AG10803 (cell line): ENCODE measurements around the gene PIP4K2A.

Experiments
- DNase-seq: peaks from one replicate; pipeline ENCODE4 v3.0.0; 2010; ENCODE audit warnings: low read depth
- H3K4me3 ChIP-seq: 2 replicates; pipeline ENCODE4 v1.5.1; 2011; ENCODE audit warnings: mild to moderate bottlenecking, low read length, control low read depth
- TF ChIP-seq, protein P1 (sequence below): conservative IDR thresholded peaks from 2 replicates; pipeline ENCODE4 v1.5.1; 2011; ENCODE audit warnings: mild to moderate bottlenecking, low read length, control low read depth, inconsistent platforms

Gene PIP4K2A

DNA sequence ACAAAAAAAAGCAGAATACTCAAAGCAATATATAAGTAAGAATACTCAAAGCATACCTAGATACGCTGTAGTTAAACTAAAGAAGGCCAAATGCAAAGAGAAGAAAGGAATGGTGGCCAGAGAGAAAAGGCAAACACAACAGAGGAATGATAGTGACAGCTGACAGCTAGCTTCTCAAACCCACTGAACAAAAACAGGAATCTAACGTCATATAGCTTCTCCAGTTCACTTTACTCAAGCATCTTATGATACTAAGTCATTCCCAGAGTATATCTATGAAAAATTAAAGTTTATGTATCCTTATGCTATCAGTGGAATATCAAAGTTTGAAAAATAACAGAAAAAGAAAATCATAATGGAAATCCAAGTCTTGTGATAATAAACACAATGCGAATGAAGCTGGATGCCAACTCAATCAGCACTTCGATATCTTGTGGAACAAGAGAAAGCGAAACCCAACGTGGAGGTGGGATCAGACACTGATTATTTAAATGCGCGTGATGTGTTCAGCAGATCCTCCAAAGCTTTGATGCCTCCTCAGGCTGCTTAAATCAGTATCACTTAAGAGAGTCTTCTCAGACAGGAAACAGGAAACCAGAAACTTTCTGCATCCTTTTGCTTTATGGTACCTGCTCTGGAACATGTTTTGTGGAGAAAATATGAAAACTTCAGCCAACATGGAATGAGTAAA lies 102.8 kb downstream of the PIP4K2A start:
- TF ChIP-seq, protein P1, sequence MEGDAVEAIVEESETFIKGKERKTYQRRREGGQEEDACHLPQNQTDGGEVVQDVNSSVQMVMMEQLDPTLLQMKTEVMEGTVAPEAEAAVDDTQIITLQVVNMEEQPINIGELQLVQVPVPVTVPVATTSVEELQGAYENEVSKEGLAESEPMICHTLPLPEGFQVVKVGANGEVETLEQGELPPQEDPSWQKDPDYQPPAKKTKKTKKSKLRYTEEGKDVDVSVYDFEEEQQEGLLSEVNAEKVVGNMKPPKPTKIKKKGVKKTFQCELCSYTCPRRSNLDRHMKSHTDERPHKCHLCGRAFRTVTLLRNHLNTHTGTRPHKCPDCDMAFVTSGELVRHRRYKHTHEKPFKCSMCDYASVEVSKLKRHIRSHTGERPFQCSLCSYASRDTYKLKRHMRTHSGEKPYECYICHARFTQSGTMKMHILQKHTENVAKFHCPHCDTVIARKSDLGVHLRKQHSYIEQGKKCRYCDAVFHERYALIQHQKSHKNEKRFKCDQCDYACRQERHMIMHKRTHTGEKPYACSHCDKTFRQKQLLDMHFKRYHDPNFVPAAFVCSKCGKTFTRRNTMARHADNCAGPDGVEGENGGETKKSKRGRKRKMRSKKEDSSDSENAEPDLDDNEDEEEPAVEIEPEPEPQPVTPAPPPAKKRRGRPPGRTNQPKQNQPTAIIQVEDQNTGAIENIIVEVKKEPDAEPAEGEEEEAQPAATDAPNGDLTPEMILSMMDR = no peak

DNA sequence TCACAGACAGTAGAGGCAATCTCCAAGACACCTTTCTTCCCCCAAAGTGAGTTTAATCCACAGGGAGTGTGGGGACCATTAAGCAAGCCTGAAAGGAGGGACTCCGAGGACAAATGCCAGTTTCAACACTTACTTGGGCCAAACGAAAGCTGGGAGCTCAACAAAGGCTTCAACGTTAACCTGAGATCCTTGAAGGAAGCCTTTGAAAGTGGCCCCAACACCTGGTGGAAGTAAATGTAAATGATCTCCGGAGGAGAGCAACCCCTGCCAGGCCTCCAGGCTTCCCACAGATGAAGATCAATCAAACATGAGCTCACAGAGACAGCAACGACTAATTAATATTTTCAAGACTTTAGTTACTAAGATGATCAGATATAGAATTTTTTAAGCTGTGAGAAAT lies 103.8 kb downstream of the PIP4K2A start:
- no peak for DNase-seq
- H3K4me3 ChIP-seq = no peak overlapping the region
- TF ChIP-seq, protein P1 = no peak

More for the DNA sequence above, 102.8 kb downstream of the PIP4K2A start:
- H3K4me3 ChIP-seq = no peak overlapping the region
- no peak for DNase-seq

DNA sequence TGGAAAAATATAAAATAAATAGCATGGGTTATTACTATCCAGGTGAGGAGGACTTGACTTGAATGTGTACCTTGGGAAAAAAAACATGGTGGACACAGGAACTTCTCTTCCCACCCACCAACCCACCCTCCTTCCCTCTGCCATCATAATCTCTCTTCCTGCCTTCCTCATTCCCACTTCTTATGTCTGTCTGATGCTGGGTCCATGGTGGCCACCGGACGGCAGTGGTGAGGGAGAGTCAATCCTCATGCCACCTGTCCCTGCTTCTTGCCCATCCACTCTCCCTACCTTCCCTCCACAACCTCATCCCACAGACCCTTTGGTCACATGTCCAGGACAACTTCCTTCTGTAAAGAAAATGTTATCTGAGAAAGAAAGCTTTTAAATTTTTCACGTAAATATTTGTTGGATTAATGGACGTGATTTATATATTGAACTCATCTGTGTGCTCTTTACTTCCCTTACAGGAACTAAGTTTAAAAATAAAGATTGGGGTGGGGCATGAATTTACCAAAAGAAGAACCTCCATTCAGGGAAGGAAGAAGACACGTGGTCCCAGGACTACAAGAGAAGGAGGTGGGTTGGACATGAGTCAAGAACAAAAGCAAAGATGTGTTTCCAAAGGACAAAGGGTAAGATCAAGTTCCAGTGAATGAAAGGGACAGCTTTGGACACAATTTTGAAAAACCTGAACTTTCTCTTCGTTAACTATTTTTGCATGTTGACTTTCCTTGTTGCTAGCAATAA lies 104.5 kb downstream of the PIP4K2A start:
- TF ChIP-seq, protein P1 = no peak
- H3K4me3 ChIP-seq = no peak overlapping the region
- no peak for DNase-seq

DNA sequence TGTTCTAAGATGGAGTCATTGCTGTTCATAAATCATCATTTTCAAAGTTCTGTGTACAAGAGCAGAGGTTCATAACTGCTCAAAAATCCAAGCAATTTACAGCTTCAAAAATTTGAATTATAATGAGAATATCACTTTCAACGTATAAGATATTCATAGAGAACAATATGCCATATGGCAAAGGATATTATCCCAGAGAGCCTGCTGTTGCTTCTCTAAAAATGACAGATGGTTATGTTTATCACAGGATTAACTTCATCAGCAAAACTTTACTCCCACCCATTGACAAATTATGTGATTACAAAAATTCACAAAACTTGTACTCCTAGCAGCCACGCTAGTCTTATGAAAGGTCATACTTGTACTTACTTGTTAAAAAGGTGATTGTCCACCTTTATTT lies 105.1 kb downstream of the PIP4K2A start:
- TF ChIP-seq, protein P1 = no peak
- no peak overlapping the region for H3K4me3 ChIP-seq
- DNase-seq = no peak

DNA sequence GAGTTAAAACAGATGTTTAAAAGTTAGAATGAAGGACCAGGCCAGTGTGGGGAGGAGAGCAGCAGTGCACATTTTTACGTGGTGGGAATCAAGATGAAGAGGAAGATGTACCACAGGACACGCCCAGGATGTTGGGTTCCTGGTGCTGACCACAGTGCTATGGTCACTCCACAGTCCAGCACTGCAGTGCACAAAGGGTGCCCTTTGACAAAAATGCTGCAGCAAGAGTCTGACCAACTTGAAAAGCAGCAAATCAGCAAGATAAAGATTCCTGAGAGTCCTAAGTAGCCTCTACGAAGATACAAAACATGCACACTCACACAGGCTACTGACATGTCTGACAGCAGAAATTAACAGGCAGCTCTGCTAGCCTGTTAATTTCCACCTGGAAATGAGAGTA lies 107.1 kb downstream of the PIP4K2A start:
- TF ChIP-seq, protein P1 = no peak
- no peak overlapping the region for H3K4me3 ChIP-seq
- no peak for DNase-seq

DNA sequence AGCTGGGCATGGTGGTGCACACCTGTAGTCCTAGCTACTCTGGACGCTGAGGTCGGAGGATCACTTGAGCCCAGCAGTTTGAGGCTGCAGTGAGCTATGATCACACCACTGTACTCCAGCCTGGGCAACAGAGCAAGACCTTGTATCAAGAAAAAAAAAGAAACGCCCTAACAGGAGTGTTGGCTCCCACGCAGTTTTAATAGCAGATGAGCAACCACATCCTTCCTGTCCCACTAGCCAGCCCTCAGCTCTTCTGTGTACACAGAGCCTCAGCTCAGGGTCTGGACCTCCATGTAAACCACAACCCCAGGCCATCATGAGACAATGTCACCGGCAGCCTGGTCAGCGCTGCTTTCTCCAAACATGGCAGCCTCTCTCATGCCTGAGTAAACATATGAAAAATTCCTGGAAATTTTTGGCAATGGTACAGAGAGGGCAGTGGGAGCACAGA lies 108.2 kb downstream of the PIP4K2A start:
- peak; percentile 13 for DNase-seq
- H3K4me3 ChIP-seq = no peak overlapping the region
- TF ChIP-seq, protein P1 = no peak

DNA sequence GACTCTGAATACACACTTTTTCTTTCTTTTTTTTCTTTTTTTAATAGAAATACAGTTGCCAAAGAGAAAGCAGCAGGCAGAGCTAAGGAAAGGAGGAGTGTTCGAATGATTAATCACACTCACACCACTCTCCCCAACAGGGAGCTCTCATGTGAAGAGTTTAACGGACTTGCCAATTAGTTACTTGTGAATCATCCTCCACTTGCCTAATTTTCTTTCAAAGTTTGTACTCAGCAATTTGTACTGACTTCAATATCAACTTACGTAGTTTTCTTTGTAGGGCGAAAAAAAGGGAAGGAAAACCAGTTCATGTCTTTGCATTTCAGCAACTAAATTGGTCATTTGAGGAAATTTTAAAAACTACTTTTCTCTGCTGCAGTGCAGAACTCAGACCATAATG lies 109.2 kb downstream of the PIP4K2A start:
- TF ChIP-seq, protein P1 = no peak

More for the DNA sequence above, 109.2 kb downstream of the PIP4K2A start:
- DNase-seq = peak; percentile 84
- no peak overlapping the region for H3K4me3 ChIP-seq
